ENCODE results near the gene SCUBE3. TPM values are rescaled to one million over a fixed set of nuclear protein-coding genes. Genes with fewer than 3 reads are reported as not detected.

Gene SCUBE3
- total and polyA plus RNA-seq, 2 experiments from 2014 or later: 0.39 to 1.1 TPM

DNA sequence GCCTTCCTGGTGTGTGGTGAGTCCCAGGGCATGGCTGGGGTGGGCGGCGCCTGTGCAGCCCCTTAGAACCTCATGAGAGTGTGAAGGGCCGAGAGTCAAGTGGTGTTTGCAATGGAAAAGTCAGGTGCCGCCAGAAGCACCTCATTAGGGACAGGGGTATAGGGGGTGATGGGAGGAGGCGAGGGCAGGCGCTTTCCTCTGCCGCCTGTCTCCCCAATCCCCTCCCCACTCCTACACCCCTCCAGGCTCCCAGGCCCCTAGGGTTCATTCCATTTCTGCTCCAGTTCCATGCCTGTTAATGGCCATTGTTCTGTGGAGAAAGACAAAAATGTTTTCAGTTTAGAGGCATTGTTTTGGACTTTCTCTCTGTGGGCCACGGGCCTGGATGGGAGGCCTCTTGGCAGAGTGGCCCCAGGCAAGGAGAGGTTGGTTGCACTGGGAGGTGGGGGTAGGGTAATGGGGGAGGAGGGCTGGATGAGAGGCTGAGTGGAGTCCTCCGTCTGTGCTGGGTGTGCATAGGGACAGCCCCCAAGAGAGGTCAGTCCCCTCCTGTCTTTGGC, 21.4 kb upstream of the SCUBE3 start (continued):
- TF ChIP-seq, protein P1, sequence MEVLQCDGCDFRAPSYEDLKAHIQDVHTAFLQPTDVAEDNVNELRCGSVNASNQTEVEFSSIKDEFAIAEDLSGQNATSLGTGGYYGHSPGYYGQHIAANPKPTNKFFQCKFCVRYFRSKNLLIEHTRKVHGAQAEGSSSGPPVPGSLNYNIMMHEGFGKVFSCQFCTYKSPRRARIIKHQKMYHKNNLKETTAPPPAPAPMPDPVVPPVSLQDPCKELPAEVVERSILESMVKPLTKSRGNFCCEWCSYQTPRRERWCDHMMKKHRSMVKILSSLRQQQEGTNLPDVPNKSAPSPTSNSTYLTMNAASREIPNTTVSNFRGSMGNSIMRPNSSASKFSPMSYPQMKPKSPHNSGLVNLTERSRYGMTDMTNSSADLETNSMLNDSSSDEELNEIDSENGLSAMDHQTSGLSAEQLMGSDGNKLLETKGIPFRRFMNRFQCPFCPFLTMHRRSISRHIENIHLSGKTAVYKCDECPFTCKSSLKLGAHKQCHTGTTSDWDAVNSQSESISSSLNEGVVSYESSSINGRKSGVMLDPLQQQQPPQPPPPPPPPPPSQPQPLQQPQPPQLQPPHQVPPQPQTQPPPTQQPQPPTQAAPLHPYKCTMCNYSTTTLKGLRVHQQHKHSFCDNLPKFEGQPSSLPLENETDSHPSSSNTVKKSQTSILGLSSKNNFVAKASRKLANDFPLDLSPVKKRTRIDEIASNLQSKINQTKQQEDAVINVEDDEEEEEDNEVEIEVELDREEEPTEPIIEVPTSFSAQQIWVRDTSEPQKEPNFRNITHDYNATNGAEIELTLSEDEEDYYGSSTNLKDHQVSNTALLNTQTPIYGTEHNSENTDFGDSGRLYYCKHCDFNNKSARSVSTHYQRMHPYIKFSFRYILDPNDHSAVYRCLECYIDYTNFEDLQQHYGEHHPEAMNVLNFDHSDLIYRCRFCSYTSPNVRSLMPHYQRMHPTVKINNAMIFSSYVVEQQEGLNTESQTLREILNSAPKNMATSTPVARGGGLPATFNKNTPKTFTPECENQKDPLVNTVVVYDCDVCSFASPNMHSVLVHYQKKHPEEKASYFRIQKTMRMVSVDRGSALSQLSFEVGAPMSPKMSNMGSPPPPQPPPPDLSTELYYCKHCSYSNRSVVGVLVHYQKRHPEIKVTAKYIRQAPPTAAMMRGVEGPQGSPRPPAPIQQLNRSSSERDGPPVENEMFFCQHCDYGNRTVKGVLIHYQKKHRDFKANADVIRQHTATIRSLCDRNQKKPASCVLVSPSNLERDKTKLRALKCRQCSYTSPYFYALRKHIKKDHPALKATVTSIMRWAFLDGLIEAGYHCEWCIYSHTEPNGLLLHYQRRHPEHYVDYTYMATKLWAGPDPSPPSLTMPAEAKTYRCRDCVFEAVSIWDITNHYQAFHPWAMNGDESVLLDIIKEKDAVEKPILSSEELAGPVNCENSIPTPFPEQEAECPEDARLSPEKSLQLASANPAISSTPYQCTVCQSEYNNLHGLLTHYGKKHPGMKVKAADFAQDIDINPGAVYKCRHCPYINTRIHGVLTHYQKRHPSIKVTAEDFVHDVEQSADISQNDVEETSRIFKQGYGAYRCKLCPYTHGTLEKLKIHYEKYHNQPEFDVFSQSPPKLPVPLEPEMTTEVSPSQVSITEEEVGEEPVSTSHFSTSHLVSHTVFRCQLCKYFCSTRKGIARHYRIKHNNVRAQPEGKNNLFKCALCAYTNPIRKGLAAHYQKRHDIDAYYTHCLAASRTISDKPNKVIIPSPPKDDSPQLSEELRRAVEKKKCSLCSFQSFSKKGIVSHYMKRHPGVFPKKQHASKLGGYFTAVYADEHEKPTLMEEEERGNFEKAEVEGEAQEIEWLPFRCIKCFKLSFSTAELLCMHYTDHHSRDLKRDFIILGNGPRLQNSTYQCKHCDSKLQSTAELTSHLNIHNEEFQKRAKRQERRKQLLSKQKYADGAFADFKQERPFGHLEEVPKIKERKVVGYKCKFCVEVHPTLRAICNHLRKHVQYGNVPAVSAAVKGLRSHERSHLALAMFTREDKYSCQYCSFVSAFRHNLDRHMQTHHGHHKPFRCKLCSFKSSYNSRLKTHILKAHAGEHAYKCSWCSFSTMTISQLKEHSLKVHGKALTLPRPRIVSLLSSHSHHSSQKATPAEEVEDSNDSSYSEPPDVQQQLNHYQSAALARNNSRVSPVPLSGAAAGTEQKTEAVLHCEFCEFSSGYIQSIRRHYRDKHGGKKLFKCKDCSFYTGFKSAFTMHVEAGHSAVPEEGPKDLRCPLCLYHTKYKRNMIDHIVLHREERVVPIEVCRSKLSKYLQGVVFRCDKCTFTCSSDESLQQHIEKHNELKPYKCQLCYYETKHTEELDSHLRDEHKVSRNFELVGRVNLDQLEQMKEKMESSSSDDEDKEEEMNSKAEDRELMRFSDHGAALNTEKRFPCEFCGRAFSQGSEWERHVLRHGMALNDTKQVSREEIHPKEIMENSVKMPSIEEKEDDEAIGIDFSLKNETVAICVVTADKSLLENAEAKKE (CRISPR knock-in tag; IDR thresholded peaks at IDR 0.05): no peak
- TF ChIP-seq ZNF114 (CRISPR knock-in tag; IDR thresholded peaks at IDR 0.05): no peak
- no peak for TF ChIP-seq POLR2AphosphoS5 (IDR thresholded peaks at IDR 0.05; ENCODE audit: low read depth)
- TF ChIP-seq NANOG (IDR thresholded peaks at IDR 0.05; ENCODE audit: borderline replicate concordance): no peak

DNA sequence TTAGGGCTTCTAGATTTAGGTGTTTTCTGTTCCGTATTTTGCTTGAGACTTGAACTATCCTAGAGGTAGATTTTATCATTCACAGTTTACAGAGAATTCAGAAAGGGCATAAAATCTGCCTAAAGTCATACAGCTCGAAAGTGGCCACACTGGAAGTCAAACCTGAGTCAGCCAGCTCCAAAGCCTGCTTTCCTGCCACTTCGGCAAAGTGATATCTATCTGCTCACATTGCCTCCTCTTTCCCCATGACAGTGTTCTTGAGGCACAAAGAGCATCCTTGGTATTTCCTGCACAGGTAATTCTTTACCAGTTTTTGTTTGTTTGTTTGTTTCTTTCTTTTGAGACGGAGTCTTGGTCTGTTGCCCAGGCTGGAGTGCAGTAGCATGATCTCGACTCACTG, 19.4 kb upstream of the SCUBE3 start:
- Histone ChIP-seq H3K27ac (ENCODE audit: low read depth) (no peak overlapping the region), H4K20me1 (replicated peaks; ENCODE audit: insufficient read depth) (no peaks in the 10 kb centered on the region), H3F3A (replicated peaks; ENCODE audit: low read depth) (no peaks in the 10 kb centered on the region), H3K9me2 (ENCODE audit: insufficient read depth) (no peaks in the 10 kb centered on the region), H3K4me1 (ENCODE audit: insufficient read depth) (no peaks in the 10 kb centered on the region; the same call in 1 of the 2 replicates), H3K27me3 (ENCODE audit: insufficient read depth) (no peaks in the 10 kb centered on the region), H3K4me2 (no peak overlapping the region), H2AFZ (no peak overlapping the region), H3K36me3 (ENCODE audit: insufficient read depth) (no peaks in the 10 kb centered on the region), H3K79me2 (replicated peaks; ENCODE audit: insufficient read depth) (no peaks in the 10 kb centered on the region), H3K4me3 (no peak overlapping the region)
- H3K27ac Mint-ChIP-seq: no peak overlapping the region
- DNase-seq (ENCODE audit: low spot score) (no peak), ATAC-seq (no peak)
- no peaks in the 10 kb centered on the region for H3K36me3 Mint-ChIP-seq (ENCODE audit: low read depth)
- peaks cover 8% of the 10 kb centered on the region for H3K27me3 Mint-ChIP-seq (ENCODE audit: insufficient read depth, low read depth, poor library complexity)
- H3K4me3 Mint-ChIP-seq: no peak overlapping the region
- 0 out of 3 replicates have a peak, but pooled peaks cover 4% of the 10 kb centered on the region for H3K9me3 Mint-ChIP-seq
- H3K4me1 Mint-ChIP-seq: peaks cover 14% of the 10 kb centered on the region
- TF ChIP-seq, protein P2, sequence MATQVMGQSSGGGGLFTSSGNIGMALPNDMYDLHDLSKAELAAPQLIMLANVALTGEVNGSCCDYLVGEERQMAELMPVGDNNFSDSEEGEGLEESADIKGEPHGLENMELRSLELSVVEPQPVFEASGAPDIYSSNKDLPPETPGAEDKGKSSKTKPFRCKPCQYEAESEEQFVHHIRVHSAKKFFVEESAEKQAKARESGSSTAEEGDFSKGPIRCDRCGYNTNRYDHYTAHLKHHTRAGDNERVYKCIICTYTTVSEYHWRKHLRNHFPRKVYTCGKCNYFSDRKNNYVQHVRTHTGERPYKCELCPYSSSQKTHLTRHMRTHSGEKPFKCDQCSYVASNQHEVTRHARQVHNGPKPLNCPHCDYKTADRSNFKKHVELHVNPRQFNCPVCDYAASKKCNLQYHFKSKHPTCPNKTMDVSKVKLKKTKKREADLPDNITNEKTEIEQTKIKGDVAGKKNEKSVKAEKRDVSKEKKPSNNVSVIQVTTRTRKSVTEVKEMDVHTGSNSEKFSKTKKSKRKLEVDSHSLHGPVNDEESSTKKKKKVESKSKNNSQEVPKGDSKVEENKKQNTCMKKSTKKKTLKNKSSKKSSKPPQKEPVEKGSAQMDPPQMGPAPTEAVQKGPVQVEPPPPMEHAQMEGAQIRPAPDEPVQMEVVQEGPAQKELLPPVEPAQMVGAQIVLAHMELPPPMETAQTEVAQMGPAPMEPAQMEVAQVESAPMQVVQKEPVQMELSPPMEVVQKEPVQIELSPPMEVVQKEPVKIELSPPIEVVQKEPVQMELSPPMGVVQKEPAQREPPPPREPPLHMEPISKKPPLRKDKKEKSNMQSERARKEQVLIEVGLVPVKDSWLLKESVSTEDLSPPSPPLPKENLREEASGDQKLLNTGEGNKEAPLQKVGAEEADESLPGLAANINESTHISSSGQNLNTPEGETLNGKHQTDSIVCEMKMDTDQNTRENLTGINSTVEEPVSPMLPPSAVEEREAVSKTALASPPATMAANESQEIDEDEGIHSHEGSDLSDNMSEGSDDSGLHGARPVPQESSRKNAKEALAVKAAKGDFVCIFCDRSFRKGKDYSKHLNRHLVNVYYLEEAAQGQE (IDR thresholded peaks at IDR 0.05; ENCODE audit: unreplicated experiment): no peak
- TF ChIP-seq POLR2AphosphoS5 (IDR thresholded peaks at IDR 0.05; ENCODE audit: low read depth): no peak
- TF ChIP-seq, protein P1 (CRISPR knock-in tag; IDR thresholded peaks at IDR 0.05): no peak

Data from GM23338 (cell line).